Activated naive CD8-positive, alpha-beta T cell (primary cell): ENCODE measurements around the gene RAD51.

Source experiments
- H3K27ac Mint-ChIP-seq: one replicate; pipeline ENCODE4 v1.8.0; 2021; ENCODE audit warnings: mixed read lengths
- H3K27me3 Mint-ChIP-seq: one replicate; pipeline ENCODE4 v1.8.0; 2021; ENCODE audit warnings: mixed read lengths
- H3K36me3 Mint-ChIP-seq: one replicate; pipeline ENCODE4 v1.8.0; 2021; ENCODE audit warnings: mixed read lengths
- H3K4me1 Mint-ChIP-seq: one replicate; pipeline ENCODE4 v1.8.0; 2021; ENCODE audit warnings: low read depth, mixed read lengths
- H3K4me3 Mint-ChIP-seq: one replicate; pipeline ENCODE4 v1.8.0; 2021; ENCODE audit warnings: mild to moderate bottlenecking, mixed read lengths
- H3K9me3 Mint-ChIP-seq: one replicate; pipeline ENCODE4 v1.8.0; 2021; ENCODE audit warnings: low read depth, mixed read lengths

RAD51 gene

DNA sequence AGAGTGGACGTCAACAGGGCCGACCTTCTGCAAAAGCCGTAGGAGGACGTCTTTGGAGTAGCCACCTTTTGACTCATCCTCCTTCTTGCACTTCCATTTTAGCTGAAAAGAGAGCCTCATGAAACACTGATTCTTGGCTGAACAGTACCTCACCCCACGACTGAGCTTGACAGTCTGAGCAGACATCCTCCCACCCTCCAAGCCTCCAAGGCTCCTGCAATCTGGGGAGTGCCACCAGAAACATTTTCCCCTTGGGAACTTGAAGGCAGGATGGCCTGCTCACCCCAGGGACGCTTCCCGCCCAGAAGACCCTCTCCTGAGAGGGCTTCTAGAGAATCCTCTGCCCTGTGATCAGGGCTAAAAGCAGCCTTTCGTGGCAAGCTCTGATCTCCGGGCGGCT lies 80.0 kb downstream of the RAD51 start:
- Mint-ChIP-seq H3K27me3 (no peaks in the 10 kb centered on the region), H3K36me3 (peaks cover 9% of the 10 kb centered on the region), H3K9me3 (no peaks in the 10 kb centered on the region), H3K4me1 (peaks cover 9% of the 10 kb centered on the region), H3K4me3 (no peak overlapping the region), H3K27ac (no peak overlapping the region)

DNA sequence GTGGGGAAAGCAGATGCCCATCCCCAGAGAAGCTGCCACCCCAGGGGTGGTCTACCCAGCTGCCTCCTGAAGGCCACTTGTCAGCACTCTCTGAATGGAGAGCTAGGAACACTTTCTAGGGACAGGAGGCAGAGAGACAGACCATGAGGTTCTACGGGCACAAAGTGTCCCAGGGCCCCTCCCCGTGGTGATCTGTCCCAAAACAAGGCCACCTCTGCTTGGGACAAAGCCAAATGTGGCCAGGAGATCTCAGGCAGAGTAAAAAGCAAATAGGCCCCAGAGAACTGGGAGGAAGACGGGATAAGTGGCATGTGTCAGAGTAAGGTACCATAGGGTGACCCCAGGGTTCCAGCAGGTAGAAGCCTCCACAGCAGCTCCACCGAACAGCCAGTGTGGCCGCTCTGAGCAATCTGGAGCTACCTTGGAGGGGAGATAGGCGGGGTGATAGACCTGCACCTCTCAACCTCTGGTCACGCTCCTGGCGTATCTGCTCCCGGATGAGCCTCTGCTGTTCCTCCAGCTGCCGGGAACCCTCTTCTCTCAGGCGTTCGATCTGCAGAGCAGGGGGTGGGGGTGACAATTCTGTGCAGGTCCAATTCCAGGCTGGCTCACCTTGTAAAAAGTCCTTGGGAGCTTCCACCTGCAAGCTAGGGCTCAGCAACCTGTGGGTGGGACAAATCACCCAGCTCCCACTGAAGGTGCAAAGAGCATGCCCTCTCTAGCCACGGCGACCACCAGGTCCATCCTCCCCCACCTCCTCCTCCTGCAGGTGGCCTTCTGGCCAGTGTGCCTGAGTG lies 81.0 kb downstream of the RAD51 start:
- H3K36me3 Mint-ChIP-seq: peaks cover 9% of the 10 kb centered on the region
- H3K9me3 Mint-ChIP-seq: no peaks in the 10 kb centered on the region
- no peak overlapping the region for H3K27ac Mint-ChIP-seq
- peaks cover 6% of the 10 kb centered on the region for H3K4me1 Mint-ChIP-seq
- no peak overlapping the region for H3K4me3 Mint-ChIP-seq
- H3K27me3 Mint-ChIP-seq: no peaks in the 10 kb centered on the region

DNA sequence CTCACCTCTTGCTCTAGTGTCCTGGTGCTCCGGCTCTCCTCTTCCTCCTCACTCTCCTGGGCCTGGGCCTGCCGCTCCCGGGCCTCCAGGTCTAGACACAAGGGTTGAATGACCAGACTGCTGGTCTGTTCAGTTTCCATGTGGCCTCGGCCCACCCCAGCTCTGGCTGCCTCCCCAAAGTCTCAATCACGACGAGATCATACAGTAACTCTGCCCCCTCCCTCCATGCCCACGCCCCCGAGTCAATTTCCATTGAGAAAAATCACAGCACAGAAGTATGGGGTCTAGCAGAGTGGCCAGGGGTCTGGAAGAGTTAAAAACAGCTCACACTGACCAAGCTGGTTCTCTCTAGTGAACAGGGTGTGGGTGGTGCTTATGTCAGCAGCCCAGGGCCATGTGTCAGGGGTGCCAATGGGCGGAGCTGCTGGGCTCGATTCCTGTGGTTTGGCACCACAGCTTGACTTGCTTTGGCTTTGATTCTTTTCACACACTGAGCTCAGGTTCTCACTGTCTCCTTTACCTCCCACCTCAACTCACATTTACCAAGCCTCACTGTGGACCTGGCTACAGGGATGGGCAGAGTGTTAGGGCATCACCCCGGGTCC lies 81.7 kb downstream of the RAD51 start:
- Mint-ChIP-seq H3K4me1 (peaks cover 6% of the 10 kb centered on the region), H3K9me3 (no peaks in the 10 kb centered on the region), H3K27me3 (no peaks in the 10 kb centered on the region), H3K4me3 (no peak overlapping the region), H3K36me3 (peaks cover 9% of the 10 kb centered on the region), H3K27ac (no peak overlapping the region)
